HG02943 (cell line): ENCODE data around the gene FOXRED2.
"Not testable (repeated sequence)": the region's sequence is repeated elsewhere in the genome, so short reads cannot be mapped to it uniquely, and the experiment has no call there.

Experiments used
- ATAC-seq: cut with Tn5 transposase; IDR thresholded peaks from one replicate; pipeline ENCODE4 v1.9.1; 2021; ENCODE audit warnings: mild to moderate bottlenecking, low read depth, moderate library complexity; ENCODE audit not compliant: unreplicated experiment

The FOXRED2 gene

GRCh38 chr22:36452978-36453607 is 53.7 kb downstream of the FOXRED2 start:
- ATAC-seq, result not testable (repeated sequence)

- ATAC-seq, result no peak
Measured at GRCh38 chr22:36452250-36452977, 54.4 kb downstream of the FOXRED2 start.

- ATAC-seq, result not testable (repeated sequence)
Measured at GRCh38 chr22:36450923-36451322, 55.9 kb downstream of the FOXRED2 start.

GRCh38 chr22:36449596-36450175 is 57.2 kb downstream of the FOXRED2 start:
- ATAC-seq, result no peak

GRCh38 chr22:36447632-36448031 is 59.2 kb downstream of the FOXRED2 start:
- no peak for ATAC-seq

- no peak for ATAC-seq
Measured at GRCh38 chr22:36445158-36445668, 61.6 kb downstream of the FOXRED2 start.

DNA sequence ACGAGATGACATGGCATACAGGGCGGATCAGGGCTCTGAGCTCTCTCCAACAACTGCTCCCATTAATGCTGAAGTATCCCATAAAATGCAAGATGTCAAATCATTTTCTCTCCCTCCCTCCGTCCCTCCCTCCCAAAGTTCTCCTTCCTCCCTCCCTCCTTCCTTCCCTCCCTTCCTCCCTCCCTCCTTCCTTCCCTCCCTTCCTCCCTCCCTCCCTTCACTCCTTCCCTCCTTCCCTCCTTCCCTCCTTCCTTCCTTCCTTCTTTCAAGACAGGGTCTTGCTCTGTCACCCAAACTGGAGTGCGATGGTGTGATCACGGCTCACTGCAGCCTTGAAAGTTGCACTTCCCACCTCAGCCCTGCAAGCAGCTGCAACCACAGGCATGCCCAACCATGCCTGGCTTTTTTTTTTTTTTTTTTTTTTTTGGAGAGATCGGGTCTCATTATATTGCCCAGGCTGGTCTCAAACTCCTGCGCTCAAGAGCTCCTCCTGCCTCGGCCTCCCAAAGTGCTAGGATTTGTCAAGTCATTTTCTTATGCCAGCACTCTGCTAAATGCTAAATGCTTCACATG is 63.6 kb downstream of the FOXRED2 start:
- ATAC-seq, result no peak

GRCh38 chr22:36442506-36443197 is 64.2 kb downstream of the FOXRED2 start:
- ATAC-seq, result no peak

- no peak for ATAC-seq
Measured at GRCh38 chr22:36440429-36441002, 66.3 kb downstream of the FOXRED2 start.

- no peak for ATAC-seq
Measured at GRCh38 chr22:36439481-36440271, 67.2 kb downstream of the FOXRED2 start.
